Muscle layer of colon (tissue), 2 donors: ENCODE measurements around the gene HERC2.

ENCODE experiments used
- H3K27ac ChIP-seq: one replicate; pipeline ENCODE4 v1.7.0; 2013; ENCODE audit warnings: low read depth, mild to moderate bottlenecking, low read length, moderate library complexity
- H3K27me3 ChIP-seq, 2 donors: one replicate each; pipeline ENCODE4 v1.7.0; 2013; ENCODE audit warnings: low read length in 2 of 2, mild to moderate bottlenecking in 2 of 2; ENCODE audit not compliant: insufficient read depth in 2 of 2, control insufficient read depth in 1 of 2
- H3K36me3 ChIP-seq: one replicate; pipeline ENCODE4 v1.7.0; 2013; ENCODE audit warnings: mild to moderate bottlenecking, low read length; ENCODE audit not compliant: insufficient read depth
- H3K4me1 ChIP-seq: one replicate; pipeline ENCODE4 v1.7.0; 2013; ENCODE audit warnings: mild to moderate bottlenecking, low read length; ENCODE audit not compliant: insufficient read depth
- H3K4me3 ChIP-seq, 2 donors: one replicate each; pipeline ENCODE4 v1.7.0; 2013; ENCODE audit warnings: low read length in 2 of 2, low read depth in 1 of 2, mild to moderate bottlenecking in 1 of 2, moderate library complexity in 1 of 2
- H3K9ac ChIP-seq: one replicate; pipeline ENCODE4 v1.7.0; 2013; ENCODE audit warnings: low read length
- H3K9me3 ChIP-seq: one replicate; pipeline ENCODE4 v1.7.0; 2013; ENCODE audit warnings: mild to moderate bottlenecking, low read length
- donor health status: abdominal sarcoma.
- donor health status: Adenocarcinoma of cecum.

Gene HERC2

DNA sequence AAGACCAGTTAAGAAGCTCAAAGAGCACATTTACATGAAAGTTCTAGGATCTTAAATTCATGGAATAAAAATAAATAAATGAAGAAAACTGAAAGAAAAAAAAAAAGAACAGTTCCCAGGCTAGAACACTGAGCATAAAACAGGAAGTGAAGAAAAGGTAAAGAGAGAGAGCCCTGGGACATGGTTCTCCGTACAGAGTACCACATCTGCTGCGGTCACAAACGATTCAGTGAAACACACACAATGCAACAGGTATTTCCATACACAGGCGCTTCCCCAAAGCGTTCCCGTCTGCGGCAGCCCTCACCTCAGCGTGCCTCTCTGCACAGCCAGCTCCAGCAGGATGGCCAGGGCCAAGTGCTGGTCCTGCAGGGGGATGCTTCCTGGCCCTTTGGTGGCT lies 49.4 kb downstream of the HERC2 start:
- Histone ChIP-seq H3K27ac (no peak overlapping the region), H3K9me3 (no peaks in the 10 kb centered on the region), H3K27me3 (no peaks in the 10 kb centered on the region), H3K36me3 (peaks cover 35% of the 10 kb centered on the region), H3K4me3 (no peak overlapping the region), H3K4me1 (no peaks in the 10 kb centered on the region), H3K9ac (no peak overlapping the region)

GRCh38 chr15:28271697-28272260 lies 50.2 kb downstream of the HERC2 start:
- no peaks in the 10 kb centered on the region for H3K27me3 ChIP-seq
- no peak overlapping the region for H3K27ac ChIP-seq
- H3K9ac ChIP-seq: no peak overlapping the region
- H3K4me3 ChIP-seq: no peak overlapping the region
- H3K4me1 ChIP-seq: no peaks in the 10 kb centered on the region
- peaks cover 43% of the 10 kb centered on the region for H3K36me3 ChIP-seq
- H3K9me3 ChIP-seq: no peaks in the 10 kb centered on the region

GRCh38 chr15:28269097-28269496 lies 52.9 kb downstream of the HERC2 start:
- Histone ChIP-seq H3K36me3 (peaks cover 58% of the 10 kb centered on the region), H3K27me3 (no peaks in the 10 kb centered on the region), H3K4me1 (no peaks in the 10 kb centered on the region), H3K27ac (no peak overlapping the region), H3K4me3 (no peak overlapping the region), H3K9ac (no peak overlapping the region), H3K9me3 (no peaks in the 10 kb centered on the region)

DNA sequence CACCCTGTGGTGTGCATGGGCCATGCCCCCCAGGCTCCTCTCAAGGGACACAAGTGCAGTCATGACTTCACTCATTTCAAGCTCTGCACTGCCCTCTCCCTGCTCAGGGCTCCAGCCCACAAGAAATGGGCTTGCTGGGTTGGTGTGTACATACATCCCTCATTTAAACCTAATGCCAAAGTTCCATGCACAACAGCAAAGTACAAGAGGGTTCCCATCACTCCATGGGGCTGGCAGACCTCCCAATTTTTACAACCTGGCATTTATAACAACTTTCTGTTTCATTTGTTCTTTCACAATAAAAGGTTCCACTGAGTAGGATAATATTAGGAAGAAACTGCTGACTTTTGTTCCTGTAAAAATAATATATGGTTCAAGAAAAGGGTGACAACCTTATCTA lies 54.3 kb downstream of the HERC2 start:
- H3K27ac ChIP-seq: no peak overlapping the region
- no peak overlapping the region for H3K9ac ChIP-seq
- H3K4me3 ChIP-seq: no peak overlapping the region
- no peaks in the 10 kb centered on the region for H3K9me3 ChIP-seq
- H3K27me3 ChIP-seq: no peaks in the 10 kb centered on the region
- H3K4me1 ChIP-seq: no peaks in the 10 kb centered on the region
- H3K36me3 ChIP-seq: peaks cover 61% of the 10 kb centered on the region

DNA sequence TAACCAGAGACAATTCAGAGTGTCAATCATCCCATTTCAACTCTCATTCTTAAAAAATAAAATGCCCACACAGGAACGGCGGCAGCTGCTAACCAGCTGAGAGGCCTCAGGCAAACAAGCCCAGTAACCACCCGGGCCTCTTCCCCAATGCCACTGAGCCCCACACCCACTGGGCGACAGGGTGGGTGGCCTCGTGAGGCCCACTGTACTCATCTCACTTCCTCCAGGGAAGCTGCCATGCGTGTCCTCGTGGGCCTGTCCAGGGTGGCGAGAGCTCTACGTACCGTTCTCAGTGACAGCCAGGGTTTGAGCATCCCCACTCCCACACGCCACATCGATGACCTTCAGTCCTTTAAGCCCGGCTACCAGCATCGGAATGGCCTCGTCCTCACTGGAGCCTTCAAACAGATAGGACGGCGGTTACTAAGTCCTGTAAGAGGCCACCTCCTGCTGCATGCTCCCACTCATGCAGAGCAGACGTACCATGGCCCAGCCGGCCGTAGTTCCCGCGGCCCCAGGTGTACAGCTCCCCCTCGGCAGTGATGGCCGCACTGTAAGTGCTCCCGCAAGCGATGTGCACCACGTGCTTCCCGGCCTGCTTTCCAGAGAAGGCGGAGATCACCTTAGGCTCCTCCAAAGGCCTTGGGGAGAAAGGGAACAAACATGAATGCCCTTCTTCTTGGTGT lies 56.5 kb downstream of the HERC2 start:
- H3K4me1 ChIP-seq: no peaks in the 10 kb centered on the region
- H3K9me3 ChIP-seq: no peaks in the 10 kb centered on the region
- no peak overlapping the region for H3K4me3 ChIP-seq
- peaks cover 65% of the 10 kb centered on the region for H3K36me3 ChIP-seq
- H3K9ac ChIP-seq: no peak overlapping the region
- H3K27me3 ChIP-seq: no peaks in the 10 kb centered on the region
- H3K27ac ChIP-seq: no peak overlapping the region

DNA sequence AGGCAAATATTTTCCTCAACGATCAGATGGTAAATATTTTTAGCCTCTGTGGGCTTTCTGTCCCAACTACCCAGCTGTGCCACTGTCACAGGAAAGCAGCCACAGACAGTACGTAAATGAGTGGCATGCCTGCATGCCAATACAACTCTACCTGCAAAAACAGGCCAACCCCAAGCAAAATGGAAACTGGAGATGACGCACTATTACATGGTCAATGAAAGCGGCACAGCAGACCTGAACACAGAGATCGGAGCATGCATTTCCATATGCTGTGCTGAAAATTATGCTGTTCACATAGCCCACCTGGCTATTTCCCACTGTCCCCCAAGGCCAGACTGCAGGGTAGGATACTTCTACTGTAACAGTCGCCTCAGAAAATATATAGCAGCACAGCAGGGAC lies 57.8 kb downstream of the HERC2 start:
- Histone ChIP-seq H3K36me3 (peaks cover 63% of the 10 kb centered on the region), H3K27me3 (no peaks in the 10 kb centered on the region)

GRCh38 chr15:28262438-28262837 lies 59.5 kb downstream of the HERC2 start:
- Histone ChIP-seq H3K9me3 (no peaks in the 10 kb centered on the region), H3K27ac (no peak overlapping the region), H3K4me3 (no peak overlapping the region), H3K36me3 (peaks cover 46% of the 10 kb centered on the region), H3K27me3 (no peaks in the 10 kb centered on the region), H3K9ac (no peak overlapping the region), H3K4me1 (no peaks in the 10 kb centered on the region)

More for the DNA sequence above, 57.8 kb downstream of the HERC2 start:
- no peaks in the 10 kb centered on the region for H3K4me1 ChIP-seq
- H3K9me3 ChIP-seq: no peaks in the 10 kb centered on the region
- no peak overlapping the region for H3K9ac ChIP-seq
- no peak overlapping the region for H3K27ac ChIP-seq
- no peak overlapping the region for H3K4me3 ChIP-seq

GRCh38 chr15:28260722-28261121 lies 61.3 kb downstream of the HERC2 start:
- Histone ChIP-seq H3K4me3 (no peak overlapping the region), H3K9ac (no peak overlapping the region), H3K9me3 (no peaks in the 10 kb centered on the region), H3K4me1 (no peaks in the 10 kb centered on the region), H3K36me3 (peaks cover 32% of the 10 kb centered on the region), H3K27ac (no peak overlapping the region), H3K27me3 (no peaks in the 10 kb centered on the region)

- H3K4me1 ChIP-seq: no peaks in the 10 kb centered on the region
- H3K27me3 ChIP-seq: no peaks in the 10 kb centered on the region
- no peak overlapping the region for H3K27ac ChIP-seq
- H3K4me3 ChIP-seq: no peak overlapping the region
- no peaks in the 10 kb centered on the region for H3K9me3 ChIP-seq
- peaks cover 29% of the 10 kb centered on the region for H3K36me3 ChIP-seq
- no peak overlapping the region for H3K9ac ChIP-seq
Observed at GRCh38 chr15:28260317-28260716, 61.7 kb downstream of the HERC2 start.

- Histone ChIP-seq H3K27me3 (no peaks in the 10 kb centered on the region), H3K9ac (no peak overlapping the region), H3K4me1 (no peaks in the 10 kb centered on the region), H3K36me3 (peaks cover 23% of the 10 kb centered on the region), H3K9me3 (no peaks in the 10 kb centered on the region), H3K4me3 (no peak overlapping the region), H3K27ac (no peak overlapping the region)
Observed at GRCh38 chr15:28255965-28256364, 66.0 kb downstream of the HERC2 start.

DNA sequence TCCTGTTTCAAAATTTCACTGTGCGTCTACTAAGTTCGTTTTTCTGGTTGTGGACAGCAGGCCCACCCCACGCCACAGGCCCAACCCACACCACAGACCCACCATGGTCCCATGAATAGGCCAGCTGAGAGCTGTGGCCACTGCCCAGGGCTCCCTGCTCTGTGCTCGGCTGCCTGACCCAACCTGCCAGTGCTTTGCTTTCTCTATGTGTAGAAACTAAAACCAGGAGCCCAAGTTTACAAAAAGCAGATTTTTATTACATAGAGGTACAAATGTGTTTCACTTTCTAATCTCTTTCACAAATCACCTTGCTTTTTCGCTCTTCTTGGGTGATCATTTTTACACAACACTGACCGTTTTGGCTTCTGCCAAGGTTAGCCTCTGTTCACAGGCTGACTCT lies 69.1 kb downstream of the HERC2 start:
- no peak overlapping the region for H3K9ac ChIP-seq
- H3K4me1 ChIP-seq: no peaks in the 10 kb centered on the region
- no peaks in the 10 kb centered on the region for H3K9me3 ChIP-seq
- H3K27me3 ChIP-seq: no peaks in the 10 kb centered on the region
- H3K36me3 ChIP-seq: peaks cover 38% of the 10 kb centered on the region
- no peak overlapping the region for H3K4me3 ChIP-seq
- no peak overlapping the region for H3K27ac ChIP-seq

DNA sequence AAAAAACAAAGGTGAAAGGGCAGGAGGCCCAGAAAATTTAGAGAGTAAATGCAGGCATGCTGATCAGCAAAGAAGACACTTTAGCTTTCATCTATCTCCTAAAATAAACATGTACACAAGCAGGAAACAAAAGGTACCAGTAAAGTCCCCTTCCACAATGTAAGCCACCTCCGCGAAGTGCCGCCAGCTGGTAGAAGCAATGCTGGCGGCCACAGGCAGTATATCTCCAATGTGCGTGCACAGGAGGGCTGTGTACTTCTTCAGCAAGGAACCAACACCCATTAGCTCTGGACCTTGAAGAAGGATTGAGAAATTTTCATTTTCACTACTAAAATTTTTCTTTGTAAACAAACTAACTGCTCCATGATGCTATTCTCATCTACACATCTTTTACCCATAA lies 75.4 kb downstream of the HERC2 start:
- no peak overlapping the region for H3K4me3 ChIP-seq
- no peak overlapping the region for H3K9ac ChIP-seq
- no peaks in the 10 kb centered on the region for H3K9me3 ChIP-seq
- H3K27me3 ChIP-seq: no peaks in the 10 kb centered on the region
- H3K4me1 ChIP-seq: no peaks in the 10 kb centered on the region
- peaks cover 52% of the 10 kb centered on the region for H3K36me3 ChIP-seq
- no peak overlapping the region for H3K27ac ChIP-seq
